Thoracic aorta (tissue), 2 donors: Measurements from ENCODE around the gene ENG. TPM values are rescaled to one million over a fixed set of nuclear protein-coding genes. Genes with fewer than 3 reads are reported as not detected.

Source experiments
- ATAC-seq: fragments of 150-250 bp; one replicate; pipeline ENCODE4 v1.8.0; 2017; ENCODE audit warnings: low read depth; ENCODE audit not compliant: insufficient number of reproducible peaks, low FRiP score
- DNase-seq: peaks from one replicate; pipeline ENCODE4 v3.0.0-alpha.2; 2020; ENCODE audit warnings: low spot score
- H3K27ac ChIP-seq, 2 donors: fragments of 200-600 bp; sonication (generic); 1 replicate in 1 of 2; 2 replicates in 1 of 2; pipeline ENCODE4 v1.5.1; 2016; ENCODE audit warnings: mild to moderate bottlenecking in 2 of 2, moderate library complexity in 2 of 2
- H3K27me3 ChIP-seq: fragments of 200-600 bp; sonication (generic); replicated peaks from 2 replicates; pipeline ENCODE4 v1.6.0; 2016; ENCODE audit warnings: mild to moderate bottlenecking; ENCODE audit not compliant: insufficient read depth
- H3K36me3 ChIP-seq: fragments of 200-600 bp; sonication (generic); one replicate; pipeline ENCODE4 v1.5.1; 2016
- H3K4me1 ChIP-seq, 2 donors: fragments of 200-600 bp; sonication (generic); 1 replicate in 1 of 2; 2 replicates in 1 of 2; pipeline versions ENCODE4 v1.5.1 to v1.6.0; 2016; ENCODE audit warnings: low read depth in 2 of 2, mild to moderate bottlenecking in 1 of 2; ENCODE audit not compliant: control insufficient read depth in 1 of 2
- H3K4me3 ChIP-seq: fragments of 200-600 bp; sonication (generic); 2 replicates; pipeline ENCODE4 v1.5.1; 2016; ENCODE audit warnings: mild to moderate bottlenecking
- H3K9me3 ChIP-seq: fragments of 200-600 bp; sonication (generic); 2 replicates; pipeline ENCODE4 v1.5.1; 2016
- CTCF ChIP-seq: fragments of 200-600 bp; sonication (generic); IDR thresholded peaks from one replicate; pipeline ENCODE4 v1.5.1; 2019; ENCODE audit warnings: antibody characterized with exemption
- total RNA-seq, 2 donors: library from RNA; depleted of rRNA; stranded (reverse); fragments of >200 nt; gene quantifications; one replicate each; pipeline versions ENCODE4 v1.1.0 to v1.2.3, GENCODE V29; 2016

ENG gene
- total RNA-seq, 2 donors from 2014 or later: 239 to 268 TPM

- Histone ChIP-seq H3K4me1 (no peaks in the 10 kb centered on the region), H3K27ac (peak overlapping the region in 1 of 2 donors; percentile 20)
Observed at GRCh38 chr9:127779136-127779981, 75.1 kb downstream of the ENG start.

GRCh38 chr9:127778280-127779135 is 76.0 kb downstream of the ENG start, which contains the start of gene SH2D3C:
SH2D3C (minus strand) TSS chr9:127778666; CDS start chr9:127778627, 39 bp downstream.
- Histone ChIP-seq H3K27ac (peak within 1 kb of the TSS in 1 of 2 donors; percentile 20), H3K4me3 (peak within 1 kb of the TSS; percentile 45), H3K36me3 (no peaks in the 10 kb centered on the region), H3K9me3 (no peaks in the 10 kb centered on the region), H3K27me3 (no peaks in the 10 kb centered on the region), H3K4me1 (no peaks in the 10 kb centered on the region)
- no peak for ATAC-seq
- no peak for DNase-seq
- TF ChIP-seq CTCF: no peak

More at GRCh38 chr9:127779136-127779981, 75.1 kb downstream of the ENG start:
- H3K27me3 ChIP-seq: no peaks in the 10 kb centered on the region
- ATAC-seq (no peak), DNase-seq (no peak)
- no peak overlapping the region for H3K4me3 ChIP-seq
- H3K9me3 ChIP-seq: no peaks in the 10 kb centered on the region
- no peak for TF ChIP-seq CTCF
- no peaks in the 10 kb centered on the region for H3K36me3 ChIP-seq

- DNase-seq: no peak
- Histone ChIP-seq H3K9me3 (no peaks in the 10 kb centered on the region), H3K27ac (no peak overlapping the region), H3K27me3 (no peaks in the 10 kb centered on the region), H3K4me1 (no peaks in the 10 kb centered on the region), H3K4me3 (peak overlapping the region; percentile 45), H3K36me3 (no peaks in the 10 kb centered on the region)
- ATAC-seq: no peak
- no peak for TF ChIP-seq CTCF
Observed at GRCh38 chr9:127777368-127777980, 77.0 kb downstream of the ENG start.

GRCh38 chr9:127776924-127777289 is 77.6 kb downstream of the ENG start:
- H3K36me3 ChIP-seq: no peaks in the 10 kb centered on the region
- DNase-seq (no peak), ATAC-seq (no peak)
- H3K27me3 ChIP-seq: no peaks in the 10 kb centered on the region
- no peak for TF ChIP-seq CTCF
- H3K27ac ChIP-seq: no peak overlapping the region
- H3K4me1 ChIP-seq: no peaks in the 10 kb centered on the region
- H3K4me3 ChIP-seq: peak overlapping the region; percentile 18
- H3K9me3 ChIP-seq: no peaks in the 10 kb centered on the region
